K562 (cell line): ENCODE measurements around the gene SETDB1. TPM values are rescaled to one million over a fixed set of nuclear protein-coding genes. Genes with fewer than 3 reads are reported as not detected.

Experiments used
- ATAC-seq: fragments of 200-7000 bp; cut with Tn5 transposase; 3 replicates; pipeline ENCODE4 v1.9.1; 2020; ENCODE audit warnings: moderate library complexity
- BruUV-seq: library from RNA; stranded (reverse); fragments of 400-500 nt; replicated peaks from 2 replicates; lab custom pipeline; 2021; lab: Mats Ljungman, UMichigan
- CTCF ChIA-PET: fragments of 300-600 bp; formaldehyde crosslinking; extraction: SDS; loops from one replicate; lab custom pipeline; 2021; ENCODE audit warnings: low intra/inter-chr PET ratio; lab: Yijun Ruan, JAX
- POLR2A ChIA-PET: fragments of 300-600, 350-650 bp; sonication (Branson Sonifier 250); formaldehyde crosslinking; extraction: SDS; loops from one replicate; lab custom pipeline; 2021; ENCODE audit warnings: antibody characterized with exemption, inconsistent platforms; lab: Yijun Ruan, JAX
- DNase-seq, 4 experiments: peaks; one replicate each; pipeline versions ENCODE4 v3.0.0 to v3.0.0-alpha.2; 2011 to 2018; ENCODE audit warnings: low spot score in 3 of 4, mixed read lengths in 3 of 4; ENCODE audit errors: extremely low read depth in 1 of 4
- FAIRE-seq: peaks from 2 replicates; lab custom pipeline; 2011; peaks lifted over from hg19 to GRCh38; lab: Jason Lieb, UNC
- H2AFZ ChIP-seq: 2 replicates; pipeline ENCODE4 v1.6.0; 2011; ENCODE audit warnings: low read depth, low read length, control low read depth, inconsistent platforms
- H3K27ac ChIP-seq: fragments of 200-600 bp; 3 replicates; pipeline ENCODE4 v1.8.0; 2011; ENCODE audit warnings: low read depth, mild to moderate bottlenecking, control low read depth, inconsistent platforms, low read length, moderate library complexity, mixed read lengths; ENCODE audit errors: extremely low read depth
- H3K27me3 ChIP-seq, 2 experiments: fragments of 300-600 bp in 1 of 2; 2 replicates in 1 of 2; 3 replicates in 1 of 2; pipeline versions ENCODE4 v1.6.0 to v1.8.0; 2011; ENCODE audit warnings: inconsistent platforms in 2 of 2, low read length in 2 of 2, mild to moderate bottlenecking in 1 of 2, mixed read lengths in 1 of 2, moderate library complexity in 1 of 2; ENCODE audit not compliant: control insufficient read depth in 2 of 2, insufficient read depth in 2 of 2
- H3K36me3 ChIP-seq: fragments of 300-600 bp; 3 replicates; pipeline ENCODE4 v1.8.0; 2011; ENCODE audit warnings: mild to moderate bottlenecking, low read length, inconsistent platforms; ENCODE audit not compliant: control insufficient read depth, insufficient read depth
- H3K4me1 ChIP-seq, 2 experiments: fragments of 200-600 bp in 1 of 2; replicated peaks in 1 of 2; 2 replicates in 1 of 2; 3 replicates in 1 of 2; pipeline versions ENCODE4 v1.5.1 to v1.8.0; 2011; ENCODE audit warnings: inconsistent platforms in 2 of 2, low read length in 2 of 2, mild to moderate bottlenecking in 1 of 2, mixed read lengths in 1 of 2, moderate library complexity in 1 of 2; ENCODE audit not compliant: control insufficient read depth in 2 of 2, insufficient read depth in 2 of 2
- H3K4me2 ChIP-seq: 2 replicates; pipeline ENCODE4 v1.6.1; 2011; ENCODE audit warnings: low read length, control low read depth, inconsistent platforms, mixed read lengths; ENCODE audit not compliant: insufficient read depth
- H3K4me3 ChIP-seq: fragments of 200-600 bp; sonication (generic), shearing (Covaris generic); 2 replicates; pipeline ENCODE4 v1.5.1; 2016; ENCODE audit warnings: control low read depth, inconsistent platforms
- H3K79me2 ChIP-seq: fragments of 200-600 bp; 3 replicates; pipeline ENCODE4 v1.8.0; 2011; ENCODE audit warnings: low read length, inconsistent platforms; ENCODE audit not compliant: control insufficient read depth, insufficient read depth
- H3K9ac ChIP-seq, 2 experiments: 2 replicates each; pipeline versions ENCODE4 v1.6.0 to v1.6.1; 2011; ENCODE audit warnings: low read depth in 2 of 2, low read length in 2 of 2, control low read depth in 1 of 2, inconsistent platforms in 1 of 2, mild to moderate bottlenecking in 1 of 2, mixed read lengths in 1 of 2; ENCODE audit not compliant: insufficient read depth in 1 of 2
- H3K9me1 ChIP-seq: one replicate; pipeline ENCODE4 v1.6.0; 2011; ENCODE audit warnings: inconsistent platforms, mild to moderate bottlenecking, low read length, moderate library complexity; ENCODE audit not compliant: control insufficient read depth, insufficient read depth
- H3K9me3 ChIP-seq: replicated peaks from 2 replicates; pipeline ENCODE4 v1.5.1; 2011; ENCODE audit warnings: low read depth, low read length, inconsistent platforms; ENCODE audit not compliant: control insufficient read depth, insufficient read depth
- H4K20me1 ChIP-seq: replicated peaks from 2 replicates; pipeline ENCODE4 v1.6.1; 2011; ENCODE audit warnings: low read length, inconsistent platforms, mixed read lengths; ENCODE audit not compliant: control insufficient read depth, insufficient read depth
- POLR2AphosphoS2 ChIP-seq: IDR thresholded peaks from 2 replicates; pipeline ENCODE4 v1.6.1; 2012; ENCODE audit warnings: low read length, improper control_type of control experiment
- POLR2G ChIP-seq: fragments of 200-400 bp; formaldehyde crosslinking; IDR thresholded peaks from 2 replicates; pipeline ENCODE4 v1.6.1; 2017; ENCODE audit warnings: low read depth, mild to moderate bottlenecking, antibody characterized with exemption, low read length, moderate library complexity
- WGBS: fragments of 100-300 bp; shearing (Covaris generic); methylation state at CpG from one replicate; pipeline ENCODE4 v1.1.6; 2016; ENCODE audit warnings: low coverage, mixed read lengths; ENCODE audit not compliant: insufficient coverage; ENCODE audit errors: missing lambda C conversion rate; 5-methylcytosine and 5-hydroxymethylcytosine counted together
- in situ Hi-C: fragments of 300-500 bp; cut with MboI; formaldehyde crosslinking; loops from 4 replicates; pipeline ENCODE4 v1.15.0; 2018; ENCODE audit warnings: inconsistent platforms, mixed read lengths
- intact Hi-C: fragments of 100-400 bp; cut with micrococcal nuclease; formaldehyde crosslinking; loops from 2 replicates; pipeline ENCODE4 v1.14.2; 2022
- polyA plus RNA-seq, 8 experiments: library from polyadenylated mRNA; depleted of rRNA in 4 of 8; stranded (reverse) in 5 of 8; unstranded in 3 of 8; fragments of >200 nt; fragmentation: Nextera tagmentation in 2 of 8; fragmentation: Illumina TruSeq in 1 of 8; extraction: Ambion mirVana in 2 of 8; extraction: Trizol in 1 of 8; gene quantifications; 2 replicates each; pipeline versions ENCODE4 v1.2.1 to v1.2.3, GENCODE V29; 2011 to 2014; ENCODE audit warnings: inconsistent platforms in 1 of 8, missing spikeins in 1 of 8
- total RNA-seq, 7 experiments: library from RNA; depleted of rRNA in 6 of 7; stranded (reverse); fragments of >200 nt in 6 of 7; fragmentation: Illumina TruSeq in 2 of 7; extraction: Trizol in 2 of 7; gene quantifications; 2 replicates each; pipeline versions ENCODE4 v1.2.1 to v1.2.3, GENCODE V29; 2011 to 2021; ENCODE audit warnings: low replicate concordance in 1 of 7
- TF ChIP-seq, protein P1 (sequence below): fragments of 450-650 bp; formaldehyde crosslinking; conservative IDR thresholded peaks from 2 replicates; pipeline ENCODE4 v1.4.0; 2022; ENCODE audit warnings: mild to moderate bottlenecking, missing genetic modification characterization
- TF ChIP-seq, protein P2 (sequence below): fragments of 150-350 bp; conservative IDR thresholded peaks from 2 replicates; pipeline ENCODE4 v1.6.1; 2014; ENCODE audit warnings: low read length
- TF ChIP-seq, protein P3 (sequence below): fragments of 450-650 bp; IDR thresholded peaks from 2 replicates; pipeline ENCODE4 v1.6.1; 2017; ENCODE audit warnings: antibody characterized with exemption

SETDB1 gene
- total and polyA plus RNA-seq, 9 of the 15 experiments (the other 6 are each of a cell fraction or from before 2014, with no cell fraction given): 21.5 to 64.4 (median 42.0) TPM

DNA sequence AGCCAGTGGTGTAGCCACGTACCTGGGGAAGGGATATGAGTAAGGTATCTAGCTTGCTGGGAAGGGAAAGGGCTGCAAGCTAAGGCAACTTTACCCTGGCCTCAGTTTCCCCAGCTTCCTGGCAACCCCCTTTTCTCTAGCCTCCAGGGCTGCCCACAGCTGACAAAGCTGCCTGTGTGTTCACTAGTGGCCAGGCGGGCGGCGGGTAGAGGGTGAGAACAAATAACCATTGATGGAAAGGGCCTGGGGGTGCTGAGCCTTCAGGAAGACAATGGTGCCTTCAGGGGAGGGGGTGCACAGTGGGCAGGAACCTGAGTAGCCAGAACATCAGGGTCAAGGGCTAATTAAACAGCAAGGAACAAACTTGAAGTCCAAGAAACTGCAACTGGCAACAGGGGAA, 42.3 kb downstream of the SETDB1 start:
- Histone ChIP-seq H3K36me3 (peaks cover 90% of the 10 kb centered on the region), H4K20me1 (peaks cover 41% of the 10 kb centered on the region), H3K27me3 (no peaks in the 10 kb centered on the region)
- intact Hi-C loops (no loop called here), in situ Hi-C loops (no loop called here)
- BruUV-seq: no TSS peak
- TF ChIP-seq, protein P1, sequence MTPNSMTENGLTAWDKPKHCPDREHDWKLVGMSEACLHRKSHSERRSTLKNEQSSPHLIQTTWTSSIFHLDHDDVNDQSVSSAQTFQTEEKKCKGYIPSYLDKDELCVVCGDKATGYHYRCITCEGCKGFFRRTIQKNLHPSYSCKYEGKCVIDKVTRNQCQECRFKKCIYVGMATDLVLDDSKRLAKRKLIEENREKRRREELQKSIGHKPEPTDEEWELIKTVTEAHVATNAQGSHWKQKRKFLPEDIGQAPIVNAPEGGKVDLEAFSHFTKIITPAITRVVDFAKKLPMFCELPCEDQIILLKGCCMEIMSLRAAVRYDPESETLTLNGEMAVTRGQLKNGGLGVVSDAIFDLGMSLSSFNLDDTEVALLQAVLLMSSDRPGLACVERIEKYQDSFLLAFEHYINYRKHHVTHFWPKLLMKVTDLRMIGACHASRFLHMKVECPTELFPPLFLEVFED (CRISPR knock-in tag): no peak
- peak; percentile 41; the same call in 1 of the 2 replicates for TF ChIP-seq POLR2AphosphoS2
- 0 out of 2 replicates have a peak, but pooled peaks have one; percentile 5 for TF ChIP-seq POLR2G
- TF ChIP-seq, protein P2, sequence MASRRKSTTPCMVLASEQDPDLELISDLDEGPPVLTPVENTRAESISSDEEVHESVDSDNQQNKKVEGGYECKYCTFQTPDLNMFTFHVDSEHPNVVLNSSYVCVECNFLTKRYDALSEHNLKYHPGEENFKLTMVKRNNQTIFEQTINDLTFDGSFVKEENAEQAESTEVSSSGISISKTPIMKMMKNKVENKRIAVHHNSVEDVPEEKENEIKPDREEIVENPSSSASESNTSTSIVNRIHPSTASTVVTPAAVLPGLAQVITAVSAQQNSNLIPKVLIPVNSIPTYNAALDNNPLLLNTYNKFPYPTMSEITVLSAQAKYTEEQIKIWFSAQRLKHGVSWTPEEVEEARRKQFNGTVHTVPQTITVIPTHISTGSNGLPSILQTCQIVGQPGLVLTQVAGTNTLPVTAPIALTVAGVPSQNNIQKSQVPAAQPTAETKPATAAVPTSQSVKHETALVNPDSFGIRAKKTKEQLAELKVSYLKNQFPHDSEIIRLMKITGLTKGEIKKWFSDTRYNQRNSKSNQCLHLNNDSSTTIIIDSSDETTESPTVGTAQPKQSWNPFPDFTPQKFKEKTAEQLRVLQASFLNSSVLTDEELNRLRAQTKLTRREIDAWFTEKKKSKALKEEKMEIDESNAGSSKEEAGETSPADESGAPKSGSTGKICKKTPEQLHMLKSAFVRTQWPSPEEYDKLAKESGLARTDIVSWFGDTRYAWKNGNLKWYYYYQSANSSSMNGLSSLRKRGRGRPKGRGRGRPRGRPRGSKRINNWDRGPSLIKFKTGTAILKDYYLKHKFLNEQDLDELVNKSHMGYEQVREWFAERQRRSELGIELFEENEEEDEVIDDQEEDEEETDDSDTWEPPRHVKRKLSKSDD: no peak
- TF ChIP-seq, protein P3, sequence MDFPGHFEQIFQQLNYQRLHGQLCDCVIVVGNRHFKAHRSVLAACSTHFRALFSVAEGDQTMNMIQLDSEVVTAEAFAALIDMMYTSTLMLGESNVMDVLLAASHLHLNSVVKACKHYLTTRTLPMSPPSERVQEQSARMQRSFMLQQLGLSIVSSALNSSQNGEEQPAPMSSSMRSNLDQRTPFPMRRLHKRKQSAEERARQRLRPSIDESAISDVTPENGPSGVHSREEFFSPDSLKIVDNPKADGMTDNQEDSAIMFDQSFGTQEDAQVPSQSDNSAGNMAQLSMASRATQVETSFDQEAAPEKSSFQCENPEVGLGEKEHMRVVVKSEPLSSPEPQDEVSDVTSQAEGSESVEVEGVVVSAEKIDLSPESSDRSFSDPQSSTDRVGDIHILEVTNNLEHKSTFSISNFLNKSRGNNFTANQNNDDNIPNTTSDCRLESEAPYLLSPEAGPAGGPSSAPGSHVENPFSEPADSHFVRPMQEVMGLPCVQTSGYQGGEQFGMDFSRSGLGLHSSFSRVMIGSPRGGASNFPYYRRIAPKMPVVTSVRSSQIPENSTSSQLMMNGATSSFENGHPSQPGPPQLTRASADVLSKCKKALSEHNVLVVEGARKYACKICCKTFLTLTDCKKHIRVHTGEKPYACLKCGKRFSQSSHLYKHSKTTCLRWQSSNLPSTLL: no peak
- TF ChIP-seq, all 486 proteins: peak for 2
- Histone ChIP-seq H2AFZ (no peak overlapping the region), H3K27ac (no peak overlapping the region), H3K4me2 (no peak overlapping the region), H3K9me3 (no peaks in the 10 kb centered on the region), H3K4me3 (no peak overlapping the region), H3K9ac (no peak overlapping the region), H3K4me1 (peaks cover 30 to 36% of the 10 kb centered on the region in 2 experiments), H3K9me1 (peaks cover 5% of the 10 kb centered on the region), H3K79me2 (peaks cover 53% of the 10 kb centered on the region)
- FAIRE-seq: no peak
- WGBS: 94% methylated on average over 4 of the region's 4 CpGs
- DNase-seq: no peak
- no peak for ATAC-seq
- ChIA-PET POLR2A (interaction anchor here (2.4 to 7.5 kb wide), 2 partner anchors 9 to 12 kb away, joined by 5 to 64 read pairs; no protein-coding TSS in a partner anchor), CTCF (no interaction called here)
